HEK293T (cell line): ENCODE data around the gene UGT1A10.

Experiments
- BHLHE40 ChIP-seq: fragments of 450-650 bp; IDR thresholded peaks from 2 replicates; pipeline ENCODE4 v1.6.1; 2016; ENCODE audit warnings: mild to moderate bottlenecking, moderate library complexity, borderline replicate concordance
- FOXA1 ChIP-seq: fragments of 450-650 bp; IDR thresholded peaks from 2 replicates; pipeline ENCODE4 v1.6.1; 2016; ENCODE audit warnings: mild to moderate bottlenecking
- HDGF ChIP-seq: fragments of 450-650 bp; IDR thresholded peaks from 2 replicates; pipeline ENCODE4 v1.6.1; 2017; ENCODE audit warnings: antibody characterized with exemption, borderline replicate concordance
- NFRKB ChIP-seq: fragments of 450-650 bp; IDR thresholded peaks from 2 replicates; pipeline ENCODE4 v1.6.1; 2016; ENCODE audit warnings: mild to moderate bottlenecking, moderate library complexity
- SP1 ChIP-seq: fragments of 450-650 bp; IDR thresholded peaks from 2 replicates; pipeline ENCODE4 v1.6.1; 2017
- TARDBP ChIP-seq: fragments of 450-650 bp; IDR thresholded peaks from 2 replicates; pipeline ENCODE4 v1.6.1; 2016

GRCh38 chr2:233650981-233651380, 14.7 kb downstream of the UGT1A10 start:
- TF ChIP-seq TARDBP (no peak), HDGF (no peak), SP1 (no peak), NFRKB (no peak), FOXA1 (no peak), BHLHE40 (no peak)
